ENCODE data around the gene TMEM196. TPM values are rescaled to one million over a fixed set of nuclear protein-coding genes. Genes with fewer than 3 reads are reported as not detected.

The TMEM196 gene
- not detected for total RNA-seq

GRCh38 chr7:19772841-19773760, at the start of gene TMEM196:
Gene TMEM196 (minus strand): TSS chr7:19773617. CDS start chr7:19772696, 921 bp downstream.

DNA sequence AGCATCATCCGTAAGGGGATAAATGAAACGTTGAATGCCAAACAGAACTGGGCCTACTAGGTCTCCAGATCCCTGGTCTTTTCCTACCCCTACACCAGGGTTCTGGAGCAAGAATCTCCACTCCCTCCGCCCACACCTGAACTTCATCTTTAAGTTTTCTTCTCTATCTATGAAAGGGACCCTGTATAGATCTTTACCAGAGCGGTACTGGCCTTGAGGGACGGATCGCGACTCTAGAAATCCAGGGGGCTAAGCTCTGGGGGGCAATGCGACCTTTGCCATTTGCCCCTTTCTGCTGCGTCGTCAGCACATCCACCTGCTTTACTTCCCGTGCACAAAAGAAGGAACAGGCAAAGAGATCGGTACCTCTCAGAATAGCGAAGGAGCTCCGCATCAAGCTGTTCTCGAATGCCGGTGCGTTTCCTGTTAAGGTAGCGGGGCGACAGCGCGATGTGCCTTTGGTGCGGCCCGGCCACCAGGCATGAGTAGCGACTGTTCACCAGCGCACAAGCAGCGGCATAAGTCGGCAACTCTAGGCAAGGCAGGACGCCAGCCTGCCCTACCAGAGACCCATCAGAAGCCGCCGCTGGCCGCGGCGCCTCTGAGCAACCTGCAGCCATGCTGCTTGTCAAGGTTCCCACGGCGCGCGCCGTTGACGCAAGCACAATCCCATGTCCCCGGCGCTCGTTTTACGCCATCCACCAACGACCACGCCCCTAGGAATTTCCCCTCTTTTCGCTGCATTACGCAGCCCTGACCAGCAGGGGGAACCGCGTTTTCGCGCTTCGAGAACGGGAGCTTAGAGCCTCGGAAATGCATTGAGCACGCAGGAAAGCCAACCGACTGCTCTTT, 64.8 kb downstream of the TMEM196 start, which contains the start of gene POLR1F:
POLR1F (minus strand) TSS at position 641 of the 852 bp plus-strand sequence; CDS start at position 620, 21 bp downstream.

Small RNA genes within 50 kb of the gene (small RNA-seq; reads per million reads assigned to genes)
- gene MIR3146 (ENCODE audit: low replicate concordance), result not detected

Other genes with a start within 250 kb of the TMEM196 start
- gene POLR1F, start 64.6 kb downstream of the TMEM196 start, total RNA-seq, result 15.3 TPM